ENCODE measurements around the gene LRMDA. TPM values are rescaled to one million over a fixed set of nuclear protein-coding genes. Genes with fewer than 3 reads are reported as not detected.
A peak's percentile ranks its signal among the peaks of the same experiment; 100 is the strongest.

The LRMDA gene
- total and polyA plus RNA-seq, 2 donors from 2014 or later: 23.2 to 48.6 TPM

DNA sequence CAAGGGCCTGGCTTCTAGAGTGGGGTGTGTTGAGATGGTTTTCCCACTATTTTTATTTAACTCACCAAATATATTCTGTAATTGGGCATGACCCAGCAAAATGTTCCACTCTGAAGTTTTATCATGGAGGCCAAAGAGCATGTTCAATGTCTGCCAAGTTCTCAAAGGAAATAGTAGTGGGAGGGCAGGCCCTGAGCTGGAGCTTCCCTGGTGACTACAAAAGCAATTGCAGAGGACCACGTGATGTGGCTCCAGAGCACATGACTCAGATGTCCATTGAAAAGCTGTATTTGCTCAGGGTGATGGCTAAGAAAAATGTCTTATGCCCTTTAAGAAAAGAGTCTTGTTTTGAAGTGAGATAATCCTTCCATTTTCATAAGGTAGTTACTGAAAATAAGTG lies 1024.8 kb downstream of the LRMDA start:
- H3K4me3 ChIP-seq (ENCODE audit: low read length in 3 of 3): no peak overlapping the region
- H3K9me3 ChIP-seq (ENCODE audit: control insufficient read depth in 2 of 3, insufficient read depth in 1 of 3, low read length in 3 of 3): peaks cover 0 to 3% (median 0%) of the 10 kb centered on the region in 3 donors
- no peak for FAIRE-seq
- H3K27ac ChIP-seq (ENCODE audit: low read depth in 2 of 2, low read length in 2 of 2): no peak overlapping the region
- peak in 1 of 5 donors; percentile 78 for DNase-seq
- H3K4me1 ChIP-seq (ENCODE audit: control insufficient read depth in 2 of 3, insufficient read depth in 2 of 3, low read depth in 1 of 3, low read length in 3 of 3): no peaks in the 10 kb centered on the region
- no peaks in the 10 kb centered on the region for H3K36me3 ChIP-seq (ENCODE audit: control insufficient read depth in 2 of 3, insufficient read depth in 3 of 3, low read length in 3 of 3)
- TF ChIP-seq, protein P1, sequence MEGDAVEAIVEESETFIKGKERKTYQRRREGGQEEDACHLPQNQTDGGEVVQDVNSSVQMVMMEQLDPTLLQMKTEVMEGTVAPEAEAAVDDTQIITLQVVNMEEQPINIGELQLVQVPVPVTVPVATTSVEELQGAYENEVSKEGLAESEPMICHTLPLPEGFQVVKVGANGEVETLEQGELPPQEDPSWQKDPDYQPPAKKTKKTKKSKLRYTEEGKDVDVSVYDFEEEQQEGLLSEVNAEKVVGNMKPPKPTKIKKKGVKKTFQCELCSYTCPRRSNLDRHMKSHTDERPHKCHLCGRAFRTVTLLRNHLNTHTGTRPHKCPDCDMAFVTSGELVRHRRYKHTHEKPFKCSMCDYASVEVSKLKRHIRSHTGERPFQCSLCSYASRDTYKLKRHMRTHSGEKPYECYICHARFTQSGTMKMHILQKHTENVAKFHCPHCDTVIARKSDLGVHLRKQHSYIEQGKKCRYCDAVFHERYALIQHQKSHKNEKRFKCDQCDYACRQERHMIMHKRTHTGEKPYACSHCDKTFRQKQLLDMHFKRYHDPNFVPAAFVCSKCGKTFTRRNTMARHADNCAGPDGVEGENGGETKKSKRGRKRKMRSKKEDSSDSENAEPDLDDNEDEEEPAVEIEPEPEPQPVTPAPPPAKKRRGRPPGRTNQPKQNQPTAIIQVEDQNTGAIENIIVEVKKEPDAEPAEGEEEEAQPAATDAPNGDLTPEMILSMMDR (IDR thresholded peaks at IDR 0.05; ENCODE audit: borderline replicate concordance, extremely low read depth, insufficient read depth): no peak
- intact Hi-C loops (cut with DNase I): no loop called here
- H3K27me3 ChIP-seq (ENCODE audit: control insufficient read depth, insufficient read depth, low read length): no peaks in the 10 kb centered on the region
- H3K9ac ChIP-seq (ENCODE audit: low read length in 3 of 3): no peak overlapping the region

DNA sequence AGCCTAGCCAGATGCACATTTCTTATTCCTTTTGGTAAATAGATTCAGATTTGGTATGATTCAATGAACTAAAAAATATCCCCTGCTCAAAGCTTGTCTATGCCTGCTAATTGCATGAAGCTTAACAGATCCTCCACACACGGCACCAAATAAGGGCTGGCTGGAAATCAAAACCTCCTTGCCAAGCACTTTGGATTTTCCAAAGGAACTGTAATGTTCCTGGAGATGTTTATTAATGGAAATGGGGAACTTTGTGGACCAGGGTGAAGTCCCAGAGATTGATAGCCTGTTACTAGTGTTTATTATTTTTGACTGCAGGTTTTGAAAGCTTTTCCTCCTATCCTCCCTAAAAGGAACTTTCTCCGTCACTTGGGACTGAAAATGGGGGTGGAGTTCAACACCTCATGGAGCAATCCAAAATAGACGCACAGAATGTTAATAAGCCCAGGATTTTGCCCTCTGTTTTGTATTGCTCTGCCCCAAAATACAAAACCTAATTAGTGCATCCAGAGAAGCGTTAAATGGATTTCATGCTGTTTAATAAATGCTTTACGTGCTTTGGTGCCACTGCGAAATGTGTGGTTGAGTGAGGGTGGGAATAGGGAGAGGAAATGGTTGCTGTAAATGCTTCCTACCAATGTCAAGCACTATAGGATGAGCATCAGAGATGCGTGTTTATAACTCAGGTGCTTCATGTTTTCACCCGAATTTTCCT lies 1027.7 kb downstream of the LRMDA start:
- H3K4me1 ChIP-seq (ENCODE audit: control insufficient read depth in 2 of 3, insufficient read depth in 2 of 3, low read depth in 1 of 3, low read length in 3 of 3): no peaks in the 10 kb centered on the region
- DNase-seq: no peak
- no peak for FAIRE-seq
- H3K9me3 ChIP-seq (ENCODE audit: control insufficient read depth in 2 of 3, insufficient read depth in 1 of 3, low read length in 3 of 3): peaks cover 0 to 3% (median 0%) of the 10 kb centered on the region in 3 donors
- no peak overlapping the region for H3K9ac ChIP-seq (ENCODE audit: low read length in 3 of 3)
- no peaks in the 10 kb centered on the region for H3K36me3 ChIP-seq (ENCODE audit: control insufficient read depth in 2 of 3, insufficient read depth in 3 of 3, low read length in 3 of 3)
- TF ChIP-seq, protein P1 (IDR thresholded peaks at IDR 0.05; ENCODE audit: borderline replicate concordance, extremely low read depth, insufficient read depth): no peak
- intact Hi-C loops (cut with DNase I): no loop called here
- no peaks in the 10 kb centered on the region for H3K27me3 ChIP-seq (ENCODE audit: control insufficient read depth, insufficient read depth, low read length)
- no peak overlapping the region for H3K27ac ChIP-seq (ENCODE audit: low read depth in 2 of 2, low read length in 2 of 2)
- H3K4me3 ChIP-seq (ENCODE audit: low read length in 3 of 3): no peak overlapping the region

DNA sequence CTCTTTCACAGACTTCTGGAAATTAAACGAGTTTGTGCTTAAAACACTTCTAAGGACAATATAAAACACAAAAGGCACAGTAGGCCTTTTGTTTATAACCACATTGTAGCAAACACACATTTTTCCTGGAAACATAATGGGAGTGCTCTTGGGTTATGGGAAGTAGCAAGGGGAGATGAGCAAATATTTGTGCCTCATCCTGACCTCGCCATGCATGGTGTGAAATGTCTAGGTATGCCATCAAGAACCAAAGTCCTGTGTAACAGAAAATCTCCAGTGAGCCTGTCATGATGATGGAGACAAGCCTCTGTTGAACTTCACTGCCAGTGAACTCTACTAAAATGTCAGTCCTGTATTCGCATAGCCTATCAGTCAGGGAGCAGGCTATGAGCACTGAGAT lies 1029.6 kb downstream of the LRMDA start:
- no peak for DNase-seq
- no peak for FAIRE-seq
- intact Hi-C loops (cut with DNase I): no loop called here
- Histone ChIP-seq H3K27me3 (ENCODE audit: control insufficient read depth, insufficient read depth, low read length) (no peaks in the 10 kb centered on the region), H3K9me3 (ENCODE audit: control insufficient read depth in 2 of 3, insufficient read depth in 1 of 3, low read length in 3 of 3) (peaks cover 0 to 3% (median 0%) of the 10 kb centered on the region in 3 donors), H3K9ac (ENCODE audit: low read length in 3 of 3) (no peak overlapping the region), H3K27ac (ENCODE audit: low read depth in 2 of 2, low read length in 2 of 2) (no peak overlapping the region), H3K4me3 (ENCODE audit: low read length in 3 of 3) (no peak overlapping the region), H3K36me3 (ENCODE audit: control insufficient read depth in 2 of 3, insufficient read depth in 3 of 3, low read length in 3 of 3) (no peaks in the 10 kb centered on the region), H3K4me1 (ENCODE audit: control insufficient read depth in 2 of 3, insufficient read depth in 2 of 3, low read depth in 1 of 3, low read length in 3 of 3) (no peaks in the 10 kb centered on the region)
- TF ChIP-seq, protein P1 (IDR thresholded peaks at IDR 0.05; ENCODE audit: borderline replicate concordance, extremely low read depth, insufficient read depth): no peak
